ENCODE data around the gene TTLL7.
"Not testable (repeated sequence)": the region's sequence is repeated elsewhere in the genome, so short reads cannot be mapped to it uniquely, and the experiment has no call there.

The TTLL7 gene

GRCh38 chr1:83996621-83997020 lies 2.3 kb downstream of the TTLL7 start:
- Histone ChIP-seq H3K4me3 (ENCODE audit: low read length in 2 of 2) (no peak overlapping the region), H3K27ac (ENCODE audit: low read depth in 2 of 2, low read length in 2 of 2) (no peak overlapping the region), H3K9me3 (ENCODE audit: control insufficient read depth in 2 of 2, low read length in 2 of 2) (no peaks in the 10 kb centered on the region), H3K4me1 (ENCODE audit: control insufficient read depth in 2 of 2, insufficient read depth in 2 of 2, low read length in 2 of 2) (no peaks in the 10 kb centered on the region), H3K9ac (ENCODE audit: low read depth in 1 of 2, low read length in 2 of 2) (no peak overlapping the region), H3K36me3 (ENCODE audit: control insufficient read depth in 2 of 2, insufficient read depth in 2 of 2, low read length in 2 of 2) (no peaks in the 10 kb centered on the region), H3K27me3 (ENCODE audit: control insufficient read depth in 2 of 2, insufficient read depth in 2 of 2, low read length in 2 of 2) (peaks cover 7 to 8% of the 10 kb centered on the region in 2 donors)

- Histone ChIP-seq H3K9me3 (ENCODE audit: control insufficient read depth in 2 of 2, low read length in 2 of 2) (no peaks in the 10 kb centered on the region), H3K27ac (ENCODE audit: low read depth in 2 of 2, low read length in 2 of 2) (no peak overlapping the region), H3K4me1 (ENCODE audit: control insufficient read depth in 2 of 2, insufficient read depth in 2 of 2, low read length in 2 of 2) (no peaks in the 10 kb centered on the region), H3K4me3 (ENCODE audit: low read length in 2 of 2) (no peak overlapping the region), H3K27me3 (ENCODE audit: control insufficient read depth in 2 of 2, insufficient read depth in 2 of 2, low read length in 2 of 2) (peaks cover 5 to 8% of the 10 kb centered on the region in 2 donors), H3K9ac (ENCODE audit: low read depth in 1 of 2, low read length in 2 of 2) (no peak overlapping the region), H3K36me3 (ENCODE audit: control insufficient read depth in 2 of 2, insufficient read depth in 2 of 2, low read length in 2 of 2) (no peaks in the 10 kb centered on the region)
Observed at GRCh38 chr1:83996191-83996590, 2.7 kb downstream of the TTLL7 start.

GRCh38 chr1:83995649-83996048 lies 3.3 kb downstream of the TTLL7 start:
- no peak overlapping the region for H3K27ac ChIP-seq (ENCODE audit: low read depth in 2 of 2, low read length in 2 of 2)
- H3K9ac ChIP-seq (ENCODE audit: low read depth in 1 of 2, low read length in 2 of 2): no peak overlapping the region

GRCh38 chr1:83994111-83994510 lies 4.8 kb downstream of the TTLL7 start:
- no peaks in the 10 kb centered on the region for H3K9me3 ChIP-seq (ENCODE audit: control insufficient read depth in 2 of 2, low read length in 2 of 2)
- H3K27me3 ChIP-seq (ENCODE audit: control insufficient read depth in 2 of 2, insufficient read depth in 2 of 2, low read length in 2 of 2): peaks cover 3 to 5% of the 10 kb centered on the region in 2 donors
- H3K4me3 ChIP-seq (ENCODE audit: low read length in 2 of 2): no peak overlapping the region

More at GRCh38 chr1:83995649-83996048, 3.3 kb downstream of the TTLL7 start:
- Histone ChIP-seq H3K4me1 (ENCODE audit: control insufficient read depth in 2 of 2, insufficient read depth in 2 of 2, low read length in 2 of 2) (no peaks in the 10 kb centered on the region), H3K9me3 (ENCODE audit: control insufficient read depth in 2 of 2, low read length in 2 of 2) (no peaks in the 10 kb centered on the region), H3K27me3 (ENCODE audit: control insufficient read depth in 2 of 2, insufficient read depth in 2 of 2, low read length in 2 of 2) (peaks cover 5 to 8% of the 10 kb centered on the region in 2 donors), H3K4me3 (ENCODE audit: low read length in 2 of 2) (no peak overlapping the region), H3K36me3 (ENCODE audit: control insufficient read depth in 2 of 2, insufficient read depth in 2 of 2, low read length in 2 of 2) (no peaks in the 10 kb centered on the region)

GRCh38 chr1:83990734-83991133 lies 8.2 kb downstream of the TTLL7 start:
- no peak overlapping the region for H3K27ac ChIP-seq (ENCODE audit: low read depth in 2 of 2, low read length in 2 of 2)
- H3K4me1 ChIP-seq (ENCODE audit: control insufficient read depth in 2 of 2, insufficient read depth in 2 of 2, low read length in 2 of 2): no peaks in the 10 kb centered on the region
- no peak overlapping the region for H3K4me3 ChIP-seq (ENCODE audit: low read length in 2 of 2)
- H3K36me3 ChIP-seq (ENCODE audit: control insufficient read depth in 2 of 2, insufficient read depth in 2 of 2, low read length in 2 of 2): no peaks in the 10 kb centered on the region
- no peak overlapping the region for H3K9ac ChIP-seq (ENCODE audit: low read depth in 1 of 2, low read length in 2 of 2)
- H3K9me3 ChIP-seq (ENCODE audit: control insufficient read depth in 2 of 2, low read length in 2 of 2): no peaks in the 10 kb centered on the region
- no peaks in the 10 kb centered on the region for H3K27me3 ChIP-seq (ENCODE audit: control insufficient read depth in 2 of 2, insufficient read depth in 2 of 2, low read length in 2 of 2)

More at GRCh38 chr1:83994111-83994510, 4.8 kb downstream of the TTLL7 start:
- H3K4me1 ChIP-seq (ENCODE audit: control insufficient read depth in 2 of 2, insufficient read depth in 2 of 2, low read length in 2 of 2): no peaks in the 10 kb centered on the region
- no peak overlapping the region for H3K9ac ChIP-seq (ENCODE audit: low read depth in 1 of 2, low read length in 2 of 2)
- no peaks in the 10 kb centered on the region for H3K36me3 ChIP-seq (ENCODE audit: control insufficient read depth in 2 of 2, insufficient read depth in 2 of 2, low read length in 2 of 2)
- H3K27ac ChIP-seq (ENCODE audit: low read depth in 2 of 2, low read length in 2 of 2): no peak overlapping the region

- Histone ChIP-seq H3K4me3 (ENCODE audit: low read length in 2 of 2) (no peak overlapping the region), H3K36me3 (ENCODE audit: control insufficient read depth in 2 of 2, insufficient read depth in 2 of 2, low read length in 2 of 2) (no peaks in the 10 kb centered on the region), H3K9ac (ENCODE audit: low read depth in 1 of 2, low read length in 2 of 2) (no peak overlapping the region), H3K27ac (ENCODE audit: low read depth in 2 of 2, low read length in 2 of 2) (no peak overlapping the region), H3K9me3 (ENCODE audit: control insufficient read depth in 2 of 2, low read length in 2 of 2) (no peaks in the 10 kb centered on the region), H3K27me3 (ENCODE audit: control insufficient read depth in 2 of 2, insufficient read depth in 2 of 2, low read length in 2 of 2) (no peaks in the 10 kb centered on the region), H3K4me1 (ENCODE audit: control insufficient read depth in 2 of 2, insufficient read depth in 2 of 2, low read length in 2 of 2) (no peaks in the 10 kb centered on the region)
Observed at GRCh38 chr1:83985048-83985447, 13.9 kb downstream of the TTLL7 start.

GRCh38 chr1:83983918-83984317 lies 15.0 kb downstream of the TTLL7 start:
- not testable (repeated sequence) for H3K4me3 ChIP-seq (ENCODE audit: low read length in 2 of 2); H3K4me1 ChIP-seq (ENCODE audit: control insufficient read depth in 2 of 2, insufficient read depth in 2 of 2, low read length in 2 of 2); H3K9me3 ChIP-seq (ENCODE audit: control insufficient read depth in 2 of 2, low read length in 2 of 2); H3K27me3 ChIP-seq (ENCODE audit: control insufficient read depth in 2 of 2, insufficient read depth in 2 of 2, low read length in 2 of 2); H3K36me3 ChIP-seq (ENCODE audit: control insufficient read depth in 2 of 2, insufficient read depth in 2 of 2, low read length in 2 of 2); H3K27ac ChIP-seq (ENCODE audit: low read depth in 2 of 2, low read length in 2 of 2); H3K9ac ChIP-seq (ENCODE audit: low read depth in 1 of 2, low read length in 2 of 2)

- Histone ChIP-seq H3K9me3 (ENCODE audit: control insufficient read depth in 2 of 2, low read length in 2 of 2) (no peaks in the 10 kb centered on the region), H3K36me3 (ENCODE audit: control insufficient read depth in 2 of 2, insufficient read depth in 2 of 2, low read length in 2 of 2) (no peaks in the 10 kb centered on the region), H3K4me1 (ENCODE audit: control insufficient read depth in 2 of 2, insufficient read depth in 2 of 2, low read length in 2 of 2) (no peaks in the 10 kb centered on the region), H3K4me3 (ENCODE audit: low read length in 2 of 2) (no peak overlapping the region), H3K9ac (ENCODE audit: low read depth in 1 of 2, low read length in 2 of 2) (no peak overlapping the region), H3K27ac (ENCODE audit: low read depth in 2 of 2, low read length in 2 of 2) (no peak overlapping the region), H3K27me3 (ENCODE audit: control insufficient read depth in 2 of 2, insufficient read depth in 2 of 2, low read length in 2 of 2) (no peaks in the 10 kb centered on the region)
Observed at GRCh38 chr1:83978056-83978455, 20.9 kb downstream of the TTLL7 start.

- H3K27ac ChIP-seq (ENCODE audit: low read depth in 2 of 2, low read length in 2 of 2): no peak overlapping the region
- no peaks in the 10 kb centered on the region for H3K36me3 ChIP-seq (ENCODE audit: control insufficient read depth in 2 of 2, insufficient read depth in 2 of 2, low read length in 2 of 2)
- no peaks in the 10 kb centered on the region for H3K4me1 ChIP-seq (ENCODE audit: control insufficient read depth in 2 of 2, insufficient read depth in 2 of 2, low read length in 2 of 2)
- no peak overlapping the region for H3K9ac ChIP-seq (ENCODE audit: low read depth in 1 of 2, low read length in 2 of 2)
- H3K4me3 ChIP-seq (ENCODE audit: low read length in 2 of 2): no peak overlapping the region
- H3K9me3 ChIP-seq (ENCODE audit: control insufficient read depth in 2 of 2, low read length in 2 of 2): no peaks in the 10 kb centered on the region
- no peaks in the 10 kb centered on the region for H3K27me3 ChIP-seq (ENCODE audit: control insufficient read depth in 2 of 2, insufficient read depth in 2 of 2, low read length in 2 of 2)
Observed at GRCh38 chr1:83976920-83977319, 22.0 kb downstream of the TTLL7 start.

GRCh38 chr1:83970802-83971201 lies 28.1 kb downstream of the TTLL7 start:
- H3K4me3 ChIP-seq (ENCODE audit: low read length in 2 of 2): no peak overlapping the region
- H3K27ac ChIP-seq (ENCODE audit: low read depth in 2 of 2, low read length in 2 of 2): no peak overlapping the region
- no peaks in the 10 kb centered on the region for H3K36me3 ChIP-seq (ENCODE audit: control insufficient read depth in 2 of 2, insufficient read depth in 2 of 2, low read length in 2 of 2)
- no peaks in the 10 kb centered on the region for H3K9me3 ChIP-seq (ENCODE audit: control insufficient read depth in 2 of 2, low read length in 2 of 2)
- H3K27me3 ChIP-seq (ENCODE audit: control insufficient read depth in 2 of 2, insufficient read depth in 2 of 2, low read length in 2 of 2): no peaks in the 10 kb centered on the region
- no peaks in the 10 kb centered on the region for H3K4me1 ChIP-seq (ENCODE audit: control insufficient read depth in 2 of 2, insufficient read depth in 2 of 2, low read length in 2 of 2)
- H3K9ac ChIP-seq (ENCODE audit: low read depth in 1 of 2, low read length in 2 of 2): no peak overlapping the region

GRCh38 chr1:83970114-83970513 lies 28.8 kb downstream of the TTLL7 start:
- H3K9me3 ChIP-seq (ENCODE audit: control insufficient read depth in 2 of 2, low read length in 2 of 2): no peaks in the 10 kb centered on the region
- H3K27me3 ChIP-seq (ENCODE audit: control insufficient read depth in 2 of 2, insufficient read depth in 2 of 2, low read length in 2 of 2): no peaks in the 10 kb centered on the region
- H3K36me3 ChIP-seq (ENCODE audit: control insufficient read depth in 2 of 2, insufficient read depth in 2 of 2, low read length in 2 of 2): no peaks in the 10 kb centered on the region
- no peak overlapping the region for H3K4me3 ChIP-seq (ENCODE audit: low read length in 2 of 2)
- no peak overlapping the region for H3K27ac ChIP-seq (ENCODE audit: low read depth in 2 of 2, low read length in 2 of 2)
- H3K9ac ChIP-seq (ENCODE audit: low read depth in 1 of 2, low read length in 2 of 2): no peak overlapping the region
- H3K4me1 ChIP-seq (ENCODE audit: control insufficient read depth in 2 of 2, insufficient read depth in 2 of 2, low read length in 2 of 2): no peaks in the 10 kb centered on the region

All from mucosa of rectum (tissue), 2 donors.